HG02852 (cell line): ENCODE data around the gene FRG1.
"Not testable (repeated sequence)": the region's sequence is repeated elsewhere in the genome, so short reads cannot be mapped to it uniquely, and the experiment has no call there.

ENCODE experiments used
- ATAC-seq: cut with Tn5 transposase; IDR thresholded peaks from one replicate; pipeline ENCODE4 v1.9.1; 2021; ENCODE audit warnings: mild to moderate bottlenecking, moderate library complexity; ENCODE audit not compliant: unreplicated experiment

Gene FRG1

DNA sequence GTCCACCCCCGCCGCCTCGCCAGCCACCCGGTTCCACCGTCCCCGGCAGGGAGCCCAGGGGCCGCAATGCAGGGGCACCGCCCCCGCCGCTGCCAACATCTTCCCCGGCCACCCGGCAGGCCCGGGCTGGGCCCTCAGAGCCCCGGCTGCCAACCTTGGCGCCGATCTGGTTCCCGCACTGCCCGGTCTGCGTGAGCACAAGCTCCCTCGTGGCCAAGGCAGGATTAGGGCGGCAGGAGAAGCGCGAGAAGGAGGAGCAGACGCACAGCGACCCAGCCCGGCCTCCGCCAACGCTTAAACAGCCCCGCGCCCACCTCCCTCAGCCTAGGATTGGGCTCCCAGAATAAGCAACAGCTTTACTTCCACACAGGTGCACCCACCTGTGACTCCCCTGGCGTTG lies 44.0 kb downstream of the FRG1 start:
- ATAC-seq = not testable (repeated sequence)

DNA sequence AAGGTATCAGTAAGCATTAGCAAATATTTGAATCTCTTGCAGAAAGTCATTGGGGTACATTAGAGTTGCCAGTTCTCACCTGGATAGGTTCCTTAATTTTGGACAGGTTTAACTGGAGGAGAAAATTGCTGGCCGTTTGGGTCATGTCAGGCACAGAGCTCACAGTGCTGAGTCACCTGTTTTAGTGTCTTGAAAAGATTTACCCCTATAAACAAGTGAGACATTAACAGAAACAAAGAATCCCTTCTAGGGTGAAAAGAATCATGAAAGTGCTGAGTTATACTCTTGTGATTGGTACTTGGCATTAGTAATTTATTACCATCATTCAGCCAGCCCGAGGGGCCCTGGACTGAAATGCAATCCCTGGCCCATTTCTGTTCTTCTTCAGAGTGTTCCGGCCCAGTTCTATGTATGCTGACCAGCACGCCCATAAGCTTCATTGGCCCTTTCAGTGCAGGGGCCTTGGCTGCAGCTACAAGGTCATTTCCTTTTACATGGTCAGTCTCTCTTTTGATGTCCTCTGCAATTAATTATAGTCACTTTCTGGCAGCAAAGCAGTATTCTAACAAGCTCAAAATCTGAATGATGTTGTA lies 45.1 kb downstream of the FRG1 start:
- not testable (repeated sequence) for ATAC-seq

DNA sequence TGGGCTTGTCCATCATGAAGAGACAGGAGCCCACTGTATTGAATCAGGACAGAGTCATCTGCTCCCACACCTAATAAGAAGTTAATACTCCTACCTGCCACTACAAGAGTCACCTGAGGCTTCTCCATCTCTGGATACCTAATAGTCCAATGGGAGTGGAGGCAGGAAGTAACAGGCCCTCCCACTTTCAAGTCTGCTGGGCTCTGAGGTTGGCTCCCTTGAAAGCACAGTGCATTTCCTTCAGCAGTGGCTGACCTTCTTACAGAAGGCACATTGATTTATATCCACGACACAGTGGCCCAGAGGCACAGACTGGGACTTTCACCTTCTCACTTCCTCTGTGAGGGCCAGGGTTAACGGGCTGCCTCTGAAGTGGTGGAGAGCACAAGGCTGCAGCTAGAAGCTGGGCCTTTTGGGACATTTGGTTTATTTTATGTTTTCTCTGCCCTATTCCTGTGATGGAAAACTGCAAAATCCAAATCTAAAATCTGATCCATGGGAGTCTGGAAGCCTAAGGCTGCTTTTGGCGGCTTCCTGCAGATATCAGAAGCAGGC lies 48.3 kb downstream of the FRG1 start:
- no peak for ATAC-seq

DNA sequence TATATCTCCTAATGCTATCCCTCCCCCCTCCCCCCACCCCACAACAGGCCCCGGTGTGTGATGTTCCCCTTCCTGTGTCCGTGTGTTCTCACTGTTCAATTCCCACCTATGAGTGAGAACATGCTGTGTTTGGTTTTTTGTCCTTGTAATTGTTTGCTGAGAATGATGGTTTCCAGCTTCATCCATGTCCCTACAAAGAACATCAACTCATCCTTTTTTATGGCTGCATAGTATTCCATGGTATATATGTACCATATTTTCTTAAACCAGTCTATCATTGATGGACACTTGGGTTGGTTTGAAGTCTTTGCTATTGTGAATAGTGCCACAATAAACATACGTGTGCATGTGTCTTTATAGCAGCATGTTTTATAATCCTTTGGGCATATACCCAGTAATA lies 49.3 kb downstream of the FRG1 start:
- not testable (repeated sequence) for ATAC-seq
